Mammary epithelial cell (primary cell): ENCODE data around the gene ZNF800.

ENCODE experiments used
- CTCF ChIP-seq, 2 donors: IDR thresholded peaks in 1 of 2; conservative IDR thresholded peaks in 1 of 2; 2 replicates each; pipeline ENCODE4 v1.5.1; 2011 to 2012; ENCODE audit warnings: inconsistent platforms in 2 of 2, low read length in 2 of 2, mild to moderate bottlenecking in 2 of 2, control low read depth in 1 of 2, low read depth in 1 of 2; ENCODE audit not compliant: insufficient read depth in 1 of 2; ENCODE audit errors: extremely low read depth in 1 of 2
- EZH2 ChIP-seq: IDR thresholded peaks from 2 replicates; pipeline ENCODE4 v1.6.1; 2012; ENCODE audit warnings: low read length, inconsistent platforms, borderline replicate concordance

GRCh38 chr7:127359011-127359410, 33.5 kb downstream of the ZNF800 start:
- TF ChIP-seq CTCF (conservative IDR thresholded peaks at IDR 0.05 in 1 of 2, IDR thresholded peaks at IDR 0.05 in 1 of 2; ENCODE audit: extremely low read depth in 1 of 2, insufficient read depth in 1 of 2, low read depth in 1 of 2, low read length in 2 of 2) (no peak), EZH2 (no peak)
